ENCODE measurements around the gene ASB5. TPM values are rescaled to one million over a fixed set of nuclear protein-coding genes. Genes with fewer than 3 reads are reported as not detected.
"Not testable (repeated sequence)": the region's sequence is repeated elsewhere in the genome, so short reads cannot be mapped to it uniquely, and the experiment has no call there.

ASB5 gene
- polyA plus RNA-seq, 1 experiment: 0.63 TPM

DNA sequence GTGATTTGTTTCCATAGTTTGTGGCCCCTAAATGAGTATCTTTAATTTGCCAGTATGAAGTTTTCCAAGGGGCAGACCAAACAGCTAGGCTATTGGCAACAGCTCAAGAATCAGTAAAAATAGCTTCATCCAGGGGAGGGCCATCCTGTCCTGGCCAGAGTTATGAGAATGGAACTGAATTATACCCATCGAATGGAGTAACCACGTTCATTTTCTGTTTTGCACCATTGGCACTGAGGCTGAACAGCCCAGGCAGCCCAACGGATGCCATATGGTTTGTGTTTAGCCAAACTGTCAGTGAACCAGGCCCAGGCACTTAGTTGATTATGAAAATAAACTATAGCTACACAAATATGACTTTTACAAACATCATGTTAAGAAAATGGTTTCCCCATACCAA lies 17.7 kb upstream of the ASB5 start:
- TF ChIP-seq CTCF (IDR thresholded peaks at IDR 0.05; ENCODE audit: low read depth, low read length): no peak
- no peak overlapping the region for H3K27ac ChIP-seq (ENCODE audit: low read depth, low read length)
- no peak overlapping the region for H3K4me3 ChIP-seq (ENCODE audit: low read depth, low read length)
- ChIA-PET CTCF (interaction anchor here (1.1 to 4.5 kb wide), 4 partner anchors 9 to 136 kb away, joined by 4 to 40 read pairs (median 4); no protein-coding TSS in a partner anchor), POLR2A (interaction anchor here (0.6 to 0.8 kb wide), 3 partner anchors 9 to 32 kb away, joined by 3 to 8 read pairs (median 4); no protein-coding TSS in a partner anchor)
- H3K27me3 ChIP-seq (ENCODE audit: control insufficient read depth, insufficient read depth, low read length): no peaks in the 10 kb centered on the region
- H3K9me3 ChIP-seq (ENCODE audit: control insufficient read depth, insufficient read depth, low read length): no peaks in the 10 kb centered on the region
- DNase-seq (ENCODE audit: low read depth, low spot score): no peak

DNA sequence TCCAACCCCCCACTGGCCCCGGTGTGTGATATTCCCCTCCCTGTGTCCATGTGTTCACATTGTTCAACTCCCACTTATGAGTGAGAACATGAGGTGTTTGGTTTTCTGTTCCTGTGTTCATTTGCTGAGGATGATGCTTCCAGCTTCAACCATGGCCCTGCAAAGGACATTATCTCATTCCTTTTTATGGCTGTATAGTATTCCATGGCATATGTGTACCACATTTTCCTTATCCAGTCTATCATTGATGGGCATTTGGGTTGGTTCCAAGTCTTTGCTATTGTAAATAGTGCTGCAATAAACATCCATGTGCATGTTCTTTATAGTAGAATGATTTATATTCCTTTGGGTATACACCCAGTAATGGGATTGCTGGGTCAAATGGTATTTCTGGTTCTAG lies 10.5 kb upstream of the ASB5 start:
- POLR2A ChIA-PET; H3K9me3 ChIP-seq (ENCODE audit: control insufficient read depth, insufficient read depth, low read length); H3K27me3 ChIP-seq (ENCODE audit: control insufficient read depth, insufficient read depth, low read length); H3K27ac ChIP-seq (ENCODE audit: low read depth, low read length); H3K4me3 ChIP-seq (ENCODE audit: low read depth, low read length); DNase-seq (ENCODE audit: low read depth, low spot score): not testable (repeated sequence)
- CTCF ChIA-PET: interaction anchor here (1.4 to 4.5 kb wide), 2 partner anchors 7 to 61 kb away, joined by 6 to 40 read pairs; no protein-coding TSS in a partner anchor

GRCh38 chr4:176277162-176277904 lies 8.3 kb upstream of the ASB5 start:
- Histone ChIP-seq H3K9me3 (ENCODE audit: control insufficient read depth, insufficient read depth, low read length) (no peaks in the 10 kb centered on the region), H3K27ac (ENCODE audit: low read depth, low read length) (no peak overlapping the region), H3K27me3 (ENCODE audit: control insufficient read depth, insufficient read depth, low read length) (no peaks in the 10 kb centered on the region), H3K4me3 (ENCODE audit: low read depth, low read length) (no peak overlapping the region)
- DNase-seq (ENCODE audit: low read depth, low spot score): peak; percentile 43
- CTCF ChIA-PET: interaction anchor here (0.6 to 4.5 kb wide), 27 partner anchors 9 to 242 kb away, joined by 3 to 40 read pairs (median 4); partner anchors contain the start of genes SPATA4 and SPCS3
- POLR2A ChIA-PET: interaction anchor here (0.6 to 1.0 kb wide), 4 partner anchors 9 to 139 kb away, joined by 3 to 9 read pairs (median 5); no protein-coding TSS in a partner anchor
- peak; percentile 75 for TF ChIP-seq CTCF (IDR thresholded peaks at IDR 0.05; ENCODE audit: low read depth, low read length)

GRCh38 chr4:176276710-176277109 lies 7.7 kb upstream of the ASB5 start:
- H3K9me3 ChIP-seq (ENCODE audit: control insufficient read depth, insufficient read depth, low read length): no peaks in the 10 kb centered on the region
- DNase-seq (ENCODE audit: low read depth, low spot score): no peak
- no peak for TF ChIP-seq CTCF (IDR thresholded peaks at IDR 0.05; ENCODE audit: low read depth, low read length)
- POLR2A ChIA-PET: no interaction called here
- H3K27me3 ChIP-seq (ENCODE audit: control insufficient read depth, insufficient read depth, low read length): no peaks in the 10 kb centered on the region
- CTCF ChIA-PET: interaction anchor here (0.9 to 4.5 kb wide), 17 partner anchors 10 to 242 kb away, joined by 3 to 40 read pairs (median 4); partner anchors contain the start of gene SPATA4
- no peak overlapping the region for H3K27ac ChIP-seq (ENCODE audit: low read depth, low read length)
- H3K4me3 ChIP-seq (ENCODE audit: low read depth, low read length): no peak overlapping the region

DNA sequence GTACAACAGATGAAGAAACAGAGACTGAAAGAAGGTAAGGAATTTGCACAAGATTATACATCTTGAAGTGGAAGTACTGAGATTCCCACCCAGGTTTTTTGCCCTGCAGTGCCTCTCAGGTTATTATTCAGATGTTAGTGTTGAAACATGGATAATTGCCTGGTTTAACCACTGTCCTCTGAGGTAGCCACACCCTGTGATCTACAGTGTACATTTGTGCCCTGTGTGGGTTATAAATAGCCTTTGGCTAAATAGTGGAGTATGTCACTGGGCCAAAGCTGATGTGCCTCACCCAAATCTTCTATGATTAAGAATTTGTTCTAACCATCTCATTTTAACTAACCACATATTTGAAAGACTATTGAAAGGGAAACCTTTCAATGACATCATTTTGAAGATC lies 5.4 kb upstream of the ASB5 start:
- H3K4me3 ChIP-seq (ENCODE audit: low read depth, low read length): no peak overlapping the region
- TF ChIP-seq CTCF (IDR thresholded peaks at IDR 0.05; ENCODE audit: low read depth, low read length): no peak
- CTCF ChIA-PET: no interaction called here
- DNase-seq (ENCODE audit: low read depth, low spot score): no peak
- POLR2A ChIA-PET: no interaction called here
- no peaks in the 10 kb centered on the region for H3K27me3 ChIP-seq (ENCODE audit: control insufficient read depth, insufficient read depth, low read length)
- no peak overlapping the region for H3K27ac ChIP-seq (ENCODE audit: low read depth, low read length)
- H3K9me3 ChIP-seq (ENCODE audit: control insufficient read depth, insufficient read depth, low read length): no peaks in the 10 kb centered on the region
